Activated CD8-positive, alpha-beta memory T cell treated with anti-CD3 and anti-CD28 coated beads for 1 hour (primary cell): ENCODE measurements around the gene NOP10.
"Not testable (repeated sequence)": the region's sequence is repeated elsewhere in the genome, so short reads cannot be mapped to it uniquely, and the experiment has no call there.

ENCODE experiments used
- DNase-seq, 2 donors: peaks; one replicate each; pipeline ENCODE4 v3.0.0-alpha.2; 2020; ENCODE audit warnings: low read depth in 1 of 2; ENCODE audit errors: extremely low read depth in 1 of 2

Gene NOP10

GRCh38 chr15:34359416-34359815, 16.5 kb upstream of the NOP10 start:
- no peak for DNase-seq

- no peak for DNase-seq
Measured at GRCh38 chr15:34358948-34359347, 16.0 kb upstream of the NOP10 start.

DNA sequence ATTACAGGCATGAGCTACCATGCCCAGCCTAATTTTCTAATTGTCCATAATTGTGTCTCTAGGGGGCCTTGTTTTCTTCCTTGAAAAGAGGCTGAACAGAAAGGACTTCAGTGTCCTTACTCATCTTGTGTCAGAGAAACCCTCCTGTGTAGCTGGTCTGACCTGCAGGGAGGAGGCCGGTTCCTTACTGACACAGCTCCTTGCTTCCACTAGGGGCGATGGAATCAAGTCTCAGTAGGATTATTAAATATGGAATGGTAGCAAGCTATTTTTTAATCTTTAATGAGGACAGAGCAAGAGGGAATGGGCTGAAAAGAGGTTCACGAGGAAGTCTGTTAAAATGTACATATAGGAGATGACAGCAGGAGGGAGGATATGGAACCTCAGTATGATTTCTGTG, 15.4 kb upstream of the NOP10 start:
- no peak for DNase-seq

GRCh38 chr15:34357653-34358052, 14.7 kb upstream of the NOP10 start:
- no peak for DNase-seq

DNA sequence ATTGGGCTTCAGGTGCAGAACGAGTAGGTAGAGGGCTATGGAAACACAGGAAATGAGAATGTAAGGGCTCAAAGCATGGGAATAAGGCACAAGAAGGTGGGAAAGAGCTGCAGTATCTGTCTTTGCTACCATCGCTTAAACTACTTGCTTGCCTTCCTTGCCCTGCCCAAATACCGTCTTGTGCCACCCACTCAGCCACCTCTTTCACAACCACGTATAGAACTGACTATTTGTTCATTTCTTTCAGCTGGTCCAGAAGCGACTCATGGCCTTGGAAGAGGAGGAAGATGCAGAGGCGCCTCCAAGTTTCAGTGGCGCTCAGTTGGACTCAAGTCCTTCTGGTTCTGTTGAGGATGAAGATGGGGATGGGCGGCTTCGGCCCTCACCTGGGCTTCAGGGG, 12.3 kb upstream of the NOP10 start:
- DNase-seq, result no peak

DNA sequence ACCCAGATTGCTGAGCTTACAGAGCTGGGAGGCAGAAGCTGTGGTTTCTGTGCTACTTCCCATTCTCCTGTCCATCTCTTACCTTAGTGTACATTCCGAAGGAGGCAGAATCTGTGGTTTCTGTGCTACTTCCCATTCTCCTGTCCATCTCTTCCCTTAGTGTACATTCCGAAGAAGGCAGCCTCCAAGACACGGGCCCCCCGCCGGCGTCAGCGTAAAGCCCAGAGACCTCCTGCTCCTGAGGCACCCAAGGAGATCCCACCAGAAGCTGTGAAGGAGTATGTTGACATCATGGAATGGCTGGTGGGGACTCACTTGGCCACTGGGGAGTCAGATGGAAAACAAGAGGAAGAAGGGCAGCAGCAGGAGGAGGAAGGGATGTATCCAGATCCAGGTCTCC, 11.3 kb upstream of the NOP10 start:
- DNase-seq, result no peak

DNA sequence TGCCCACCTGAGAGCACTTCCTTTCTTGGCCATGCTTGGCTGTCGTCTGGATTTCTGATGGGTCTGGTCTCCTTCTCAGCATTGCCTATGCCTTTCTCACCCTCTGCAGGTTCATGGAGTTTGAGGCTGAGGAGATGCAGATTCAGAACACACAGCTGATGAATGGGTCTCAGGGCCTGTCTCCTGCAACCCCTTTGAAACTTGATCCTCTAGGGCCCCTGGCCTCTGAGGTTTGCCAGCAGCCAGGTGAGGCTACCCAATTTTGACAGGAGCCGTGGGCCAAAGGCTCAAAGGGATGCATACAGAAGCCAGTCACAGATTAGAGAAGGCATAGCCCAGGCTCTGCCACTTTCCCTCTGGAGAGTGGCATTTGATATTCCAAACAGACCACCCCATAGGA, 10.7 kb upstream of the NOP10 start:
- DNase-seq, result no peak

- DNase-seq, result not testable (repeated sequence)
Measured at GRCh38 chr15:34352996-34353395, 10.1 kb upstream of the NOP10 start.

DNA sequence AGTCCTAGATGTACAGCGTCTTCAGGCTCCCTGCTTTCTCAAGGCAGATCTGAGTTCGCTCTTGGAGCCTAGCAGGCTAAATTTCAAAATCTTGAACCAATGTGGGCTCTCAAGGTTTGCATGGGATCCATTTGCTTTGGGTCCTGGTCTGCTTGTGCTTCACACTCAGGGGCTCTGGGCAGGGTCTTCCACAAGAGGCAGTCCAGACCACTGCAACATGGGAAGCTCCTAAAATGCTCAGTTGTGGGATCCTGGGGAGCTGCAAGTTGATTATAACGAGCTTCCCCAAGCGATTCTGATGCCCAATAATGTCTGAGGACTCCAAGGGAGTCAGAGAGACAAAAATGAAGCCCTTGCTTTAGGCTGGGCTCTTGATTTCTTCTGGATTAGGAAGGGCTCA, 6.8 kb upstream of the NOP10 start:
- DNase-seq, result no peak

GRCh38 chr15:34348735-34349300, 5.9 kb upstream of the NOP10 start:
- no peak for DNase-seq

GRCh38 chr15:34347951-34348638, 5.2 kb upstream of the NOP10 start:
- no peak for DNase-seq

DNA sequence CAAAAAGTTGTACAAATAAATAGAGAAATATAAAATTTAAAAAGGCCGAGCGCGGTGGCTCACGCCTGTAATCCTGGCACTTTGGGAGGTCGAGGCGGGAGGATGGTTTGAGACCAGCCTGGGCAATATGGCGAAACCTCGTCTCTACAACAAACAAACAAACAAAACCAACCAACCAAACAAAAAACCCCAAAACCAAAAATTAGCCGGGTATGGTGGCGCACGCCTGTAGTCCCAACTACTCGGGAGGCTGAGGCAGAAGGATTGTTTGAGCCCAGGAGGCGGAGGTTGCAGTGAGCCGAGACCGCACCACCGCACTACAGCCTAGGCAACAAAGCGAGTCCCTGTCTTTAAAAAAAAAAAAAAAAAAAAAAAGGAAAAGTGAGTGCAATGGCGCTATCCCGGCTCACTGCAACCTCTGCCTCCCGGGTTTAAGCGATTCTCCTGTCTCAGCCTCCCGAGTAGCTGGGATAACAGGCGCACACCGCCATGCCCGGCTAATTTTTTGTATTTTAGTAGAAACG, 661 bp downstream of the NOP10 start:
- DNase-seq, result not testable (repeated sequence)

GRCh38 chr15:34341381-34342212, 1.3 kb downstream of the NOP10 start:
- DNase-seq, result no peak

- no peak for DNase-seq
Measured at GRCh38 chr15:34339946-34340345, 3.0 kb downstream of the NOP10 start.

- DNase-seq, result no peak
Measured at GRCh38 chr15:34338347-34338746, 4.6 kb downstream of the NOP10 start.

GRCh38 chr15:34337557-34338306, 5.2 kb downstream of the NOP10 start, which contains the start of gene SLC12A6:
Gene SLC12A6 (minus strand): TSS chr15:34337781. CDS start chr15:34336680, 1,101 bp downstream.
- DNase-seq, result peak; percentile 62 to 88

DNA sequence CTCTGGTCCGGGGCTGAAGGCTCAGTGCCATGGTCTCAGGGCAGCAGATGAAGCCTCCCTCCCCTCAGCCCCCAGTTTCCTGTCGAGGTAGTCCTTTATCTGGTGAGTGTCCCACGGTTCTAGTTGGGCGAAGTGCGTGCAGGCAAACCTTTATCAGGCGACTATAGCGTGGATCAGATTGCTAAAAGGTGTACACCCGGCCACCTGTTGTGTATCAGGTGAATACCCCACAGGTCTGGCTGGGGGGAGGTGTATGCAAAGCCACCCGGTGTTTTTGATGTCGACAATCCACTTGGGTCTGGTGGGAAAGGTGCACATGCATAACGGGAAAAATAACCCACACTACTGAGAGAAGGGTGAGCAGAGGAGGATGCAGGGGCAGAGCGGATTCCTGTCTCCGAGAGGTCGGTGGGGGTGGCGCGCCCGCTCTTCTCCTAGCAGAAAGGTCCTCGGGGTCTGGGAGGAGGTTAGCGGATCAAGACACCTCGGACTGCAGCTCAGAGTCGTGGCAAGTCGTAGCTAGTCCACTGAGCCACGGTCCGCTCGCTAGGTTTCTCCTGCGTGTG, 5.9 kb downstream of the NOP10 start:
- DNase-seq, result peak in 1 of 2 donors; percentile 11

GRCh38 chr15:34336231-34336990, 6.5 kb downstream of the NOP10 start:
- DNase-seq, result no peak

- DNase-seq, result no peak
Measured at GRCh38 chr15:34335176-34336032, 7.5 kb downstream of the NOP10 start.
